HTERT RPE-1 (cell line): ENCODE data around the gene R3HDM2.
"Not testable (repeated sequence)": the region's sequence is repeated elsewhere in the genome, so short reads cannot be mapped to it uniquely, and the experiment has no call there.

ENCODE experiments used
- in situ Hi-C: fragments of 300-500 bp; cut with MboI; formaldehyde crosslinking; loops from 4 replicates; pipeline ENCODE4 v1.14.3; 2020; ENCODE audit warnings: low sequenced_read_pairs

R3HDM2 gene

GRCh38 chr12:57336299-57336698 lies 94.5 kb downstream of the R3HDM2 start:
- in situ Hi-C loops = not testable (repeated sequence)

- in situ Hi-C loops = no loop called here
Observed at GRCh38 chr12:57334219-57334618, 96.6 kb downstream of the R3HDM2 start.

- in situ Hi-C loops = no loop called here
Observed at GRCh38 chr12:57332646-57333312, 98.1 kb downstream of the R3HDM2 start.

- in situ Hi-C loops = no loop called here
Observed at GRCh38 chr12:57330992-57331391, 99.9 kb downstream of the R3HDM2 start.

GRCh38 chr12:57329219-57329618 lies 101.6 kb downstream of the R3HDM2 start:
- in situ Hi-C loops = no loop called here

DNA sequence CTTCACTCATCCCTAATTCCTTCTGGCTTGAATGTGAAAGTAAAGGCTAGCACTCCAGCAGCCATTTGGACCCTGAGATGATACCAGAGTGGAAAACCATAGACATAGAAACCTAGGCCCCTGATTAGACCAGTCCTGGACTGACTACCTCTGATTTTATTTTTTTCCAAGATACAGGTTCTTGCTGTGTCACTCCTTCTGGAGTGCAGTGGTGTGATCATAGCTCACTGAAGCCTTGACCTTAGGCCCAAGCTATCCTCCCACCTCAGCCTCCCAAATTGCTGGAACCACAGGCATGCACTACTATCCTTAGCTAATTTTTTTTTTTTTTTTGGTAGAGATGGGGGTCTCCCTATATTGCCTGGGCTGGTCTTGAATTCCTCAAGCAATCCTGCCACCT lies 105.4 kb downstream of the R3HDM2 start:
- in situ Hi-C loops = no loop called here

- in situ Hi-C loops = no loop called here
Observed at GRCh38 chr12:57323416-57323815, 107.4 kb downstream of the R3HDM2 start.

- in situ Hi-C loops = no loop called here
Observed at GRCh38 chr12:57320639-57321038, 110.2 kb downstream of the R3HDM2 start.

- in situ Hi-C loops = no loop called here
Observed at GRCh38 chr12:57319678-57320469, 111.0 kb downstream of the R3HDM2 start.

- in situ Hi-C loops = no loop called here
Observed at GRCh38 chr12:57315681-57316080, 115.2 kb downstream of the R3HDM2 start.

GRCh38 chr12:57312287-57312686 lies 118.6 kb downstream of the R3HDM2 start:
- in situ Hi-C loops = not testable (repeated sequence)

GRCh38 chr12:57309420-57309819 lies 121.4 kb downstream of the R3HDM2 start:
- in situ Hi-C loops = no loop called here

GRCh38 chr12:57300961-57301584 lies 129.8 kb downstream of the R3HDM2 start:
- in situ Hi-C loops = no loop called here

DNA sequence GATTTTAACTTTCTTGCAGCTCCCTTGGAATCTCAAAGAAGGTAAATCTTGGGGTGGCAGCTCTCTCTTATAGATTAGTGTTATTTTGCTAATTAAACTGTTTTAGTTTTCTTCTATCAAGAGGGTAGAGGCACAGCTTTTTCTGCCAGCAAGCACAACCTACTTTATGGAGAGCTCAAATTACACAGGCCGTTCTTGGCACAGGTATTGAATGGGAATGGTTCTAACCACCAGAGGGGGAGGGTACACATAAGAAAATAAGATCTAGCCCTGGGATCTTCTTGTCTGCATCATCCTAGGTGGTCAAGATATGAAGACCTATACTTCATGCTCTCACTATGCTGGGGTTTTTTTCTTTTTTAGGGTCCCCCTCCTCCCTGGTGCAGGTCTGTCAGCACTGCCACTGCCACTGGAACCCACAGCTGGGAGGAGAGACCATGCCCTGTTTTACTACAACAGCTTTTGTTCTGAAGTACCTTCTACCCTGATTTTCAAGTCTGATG lies 131.3 kb downstream of the R3HDM2 start:
- in situ Hi-C loops = no loop called here

- in situ Hi-C loops = no loop called here
Observed at GRCh38 chr12:57296291-57296690, 134.6 kb downstream of the R3HDM2 start.

- in situ Hi-C loops = not testable (repeated sequence)
Observed at GRCh38 chr12:57282073-57282472, 148.8 kb downstream of the R3HDM2 start.

DNA sequence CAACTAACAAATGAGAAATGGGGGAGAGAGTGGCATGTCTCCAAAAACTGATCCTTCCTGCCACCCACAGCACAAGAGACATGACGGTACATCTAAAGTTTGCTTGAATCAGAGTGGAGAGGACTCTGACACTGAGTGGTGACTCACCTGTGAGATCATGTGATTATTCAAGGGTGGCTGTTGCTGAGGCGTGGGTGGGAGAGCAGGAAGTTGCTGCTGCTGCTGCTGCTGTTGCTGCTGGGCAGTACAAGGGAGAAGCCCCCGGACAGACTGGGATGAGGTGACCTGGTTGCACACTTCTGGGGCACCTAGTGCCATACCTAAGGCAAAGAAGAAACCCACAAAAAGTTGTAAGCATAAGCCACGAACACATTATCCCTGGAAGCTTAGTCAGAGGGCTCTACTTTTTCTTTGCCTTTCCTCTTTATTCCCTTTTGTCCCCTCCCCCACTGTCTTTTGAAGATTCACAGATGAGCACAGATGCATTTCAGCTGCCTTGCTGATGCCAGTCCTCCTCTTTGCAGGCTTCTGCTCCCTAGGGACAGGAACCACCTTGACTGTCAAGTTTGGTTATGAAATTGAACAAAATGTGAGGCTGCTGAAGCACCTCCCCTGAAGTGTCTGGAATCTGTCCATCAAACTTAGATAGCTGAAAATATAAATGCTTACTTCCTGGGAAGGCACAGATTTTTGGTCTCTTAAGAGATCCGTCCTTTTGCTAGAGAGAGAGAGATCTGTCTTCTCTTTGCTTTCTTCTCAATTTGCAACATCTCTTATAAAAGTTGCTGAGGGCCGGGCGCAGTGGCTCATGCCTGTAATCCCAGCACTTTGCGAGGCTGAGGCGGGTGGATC lies 150.4 kb downstream of the R3HDM2 start:
- in situ Hi-C loops = no loop called here

DNA sequence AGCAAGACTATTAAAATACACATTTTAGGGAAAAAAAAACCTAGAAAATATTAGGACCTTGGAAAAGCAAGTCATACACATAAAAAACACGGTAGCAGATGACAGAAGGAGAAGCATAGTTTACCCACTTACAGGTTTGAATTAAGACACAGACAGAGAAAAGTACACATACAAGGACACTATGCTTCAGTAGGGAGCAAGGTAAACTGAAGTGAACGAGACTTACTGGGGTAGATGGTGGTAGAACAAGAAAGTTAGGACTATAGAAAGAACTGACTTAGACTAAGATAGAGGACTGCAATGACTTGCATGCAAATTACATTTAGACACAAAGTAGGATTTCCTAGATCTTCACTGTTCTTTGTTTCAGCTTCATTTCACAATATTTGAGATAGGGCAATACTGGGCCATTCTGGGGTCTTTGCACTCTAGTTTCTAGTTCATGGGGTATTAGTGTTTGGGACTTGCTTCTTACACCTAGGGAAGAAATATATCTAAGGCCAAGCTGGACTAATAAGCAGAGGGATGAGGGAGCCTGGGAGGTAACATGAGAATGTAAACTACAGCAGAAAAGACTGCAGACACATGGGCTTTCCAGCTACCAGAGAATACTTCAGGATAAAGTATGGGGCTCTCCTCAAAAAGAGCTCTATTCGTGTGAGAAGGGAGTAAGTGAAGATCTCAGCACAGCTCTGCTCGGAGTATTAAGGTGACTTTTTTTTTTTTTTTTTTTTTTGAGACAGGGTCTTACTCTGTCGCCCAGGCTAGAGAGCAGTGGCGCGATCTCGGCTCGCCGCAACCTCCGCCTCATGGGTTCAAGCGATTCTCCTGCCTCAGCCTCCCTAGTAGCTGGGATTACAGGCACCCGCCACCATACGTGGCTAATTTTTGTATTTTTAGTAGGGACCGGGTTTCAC lies 152.1 kb downstream of the R3HDM2 start:
- in situ Hi-C loops = no loop called here

- in situ Hi-C loops = no loop called here
Observed at GRCh38 chr12:57276935-57277563, 153.8 kb downstream of the R3HDM2 start.
